Lower leg skin (tissue), 4 donors: ENCODE results near the gene BRD1. TPM values are rescaled to one million over a fixed set of nuclear protein-coding genes. Genes with fewer than 3 reads are reported as not detected.

ENCODE experiments used
- DNase-seq, 2 donors: peaks; one replicate each; pipeline ENCODE4 v3.0.0-alpha.2; 2019; ENCODE audit warnings: low spot score in 2 of 2
- H3K4me3 ChIP-seq: fragments of 200-600 bp; sonication (generic); 2 replicates; pipeline ENCODE4 v1.5.1; 2017; ENCODE audit warnings: mild to moderate bottlenecking, low read depth; ENCODE audit not compliant: poor library complexity, severe bottlenecking
- CTCF ChIP-seq, 3 donors: fragments of 450-650 bp; IDR thresholded peaks; one replicate each; pipeline ENCODE4 v1.5.1; 2016; ENCODE audit warnings: antibody characterized with exemption in 3 of 3, mild to moderate bottlenecking in 3 of 3, moderate library complexity in 2 of 3
- POLR2A ChIP-seq, 2 donors: fragments of 450-650 bp; IDR thresholded peaks; one replicate each; pipeline ENCODE4 v1.6.1; 2016 to 2017; ENCODE audit warnings: antibody characterized with exemption in 2 of 2, mild to moderate bottlenecking in 1 of 2, moderate library complexity in 1 of 2
- whole genome bisulfite sequencing, 2 donors: methylation state at CpG; one replicate each; pipeline ENCODE4 v1.1.5; 2018; 5-methylcytosine and 5-hydroxymethylcytosine counted together
- intact Hi-C: fragments of 100-400 bp; cut with DNase I; formaldehyde crosslinking; loops from one replicate; pipeline ENCODE4 v1.15.0; 2023; ENCODE audit warnings: low total_unique reads
- total RNA-seq, 4 donors: library from RNA; depleted of rRNA; stranded (reverse); fragments of >200 nt; gene quantifications; one replicate each; pipeline ENCODE4 v1.1.0, GENCODE V29; 2016

Gene BRD1
- total RNA-seq, 4 donors from 2014 or later, result 64.8 to 104 (median 89.8) TPM

- WGBS, 2 donors, result 73 to 76% methylated on average over 16 of the region's 16 CpGs
- H3K4me3 ChIP-seq, result no peak overlapping the region
- no peak for DNase-seq
- TF ChIP-seq POLR2A (IDR thresholded peaks at IDR 0.05) (no peak), CTCF (IDR thresholded peaks at IDR 0.05) (no peak)
- intact Hi-C loops, result no loop called here
These were observed 55.0 kb downstream of the BRD1 start for GRCh38 chr22:49772692-49773091.

- intact Hi-C loops, result no loop called here
- 61 to 66% methylated on average over 57 to 64 of the region's 64 CpGs for WGBS, 2 donors
- DNase-seq, result no peak
- H3K4me3 ChIP-seq, result no peak overlapping the region
- TF ChIP-seq CTCF (IDR thresholded peaks at IDR 0.05), result no peak
- no peak for TF ChIP-seq POLR2A (IDR thresholded peaks at IDR 0.05)
These were observed 56.2 kb downstream of the BRD1 start for GRCh38 chr22:49771266-49772065.

GRCh38 chr22:49770547-49771265 lies 57.0 kb downstream of the BRD1 start:
- TF ChIP-seq CTCF (IDR thresholded peaks at IDR 0.05) (no peak), POLR2A (IDR thresholded peaks at IDR 0.05) (no peak)
- no peak overlapping the region for H3K4me3 ChIP-seq
- intact Hi-C loops, result no loop called here
- 70 to 74% methylated on average over 28 to 29 of the region's 29 CpGs for WGBS, 2 donors
- DNase-seq, result no peak

- H3K4me3 ChIP-seq, result no peak overlapping the region
- intact Hi-C loops, result no loop called here
- no peak for TF ChIP-seq POLR2A (IDR thresholded peaks at IDR 0.05)
- 80 to 81% methylated on average over 20 to 22 of the region's 22 CpGs for WGBS, 2 donors
- DNase-seq, result no peak
These were observed 57.8 kb downstream of the BRD1 start for GRCh38 chr22:49769691-49770546.

- 71 to 79% methylated on average over 22 to 23 of the region's 24 CpGs for WGBS, 2 donors
- TF ChIP-seq CTCF (IDR thresholded peaks at IDR 0.05) (no peak), POLR2A (IDR thresholded peaks at IDR 0.05) (no peak)
- DNase-seq, result no peak
- intact Hi-C loops, result no loop called here
- H3K4me3 ChIP-seq, result no peak overlapping the region
These were observed 58.6 kb downstream of the BRD1 start for GRCh38 chr22:49768951-49769690.
